Activated CD8-positive, alpha-beta memory T cell treated with anti-CD3 and anti-CD28 coated beads, Interleukin-2, amount 50 U/mL, for 1 hour (primary cell): Measurements from ENCODE around the gene RANBP10.

Source experiments
- DNase-seq: peaks from one replicate; pipeline ENCODE4 v3.0.0-alpha.2; 2020; ENCODE audit errors: extremely low read depth

The RANBP10 gene

DNA sequence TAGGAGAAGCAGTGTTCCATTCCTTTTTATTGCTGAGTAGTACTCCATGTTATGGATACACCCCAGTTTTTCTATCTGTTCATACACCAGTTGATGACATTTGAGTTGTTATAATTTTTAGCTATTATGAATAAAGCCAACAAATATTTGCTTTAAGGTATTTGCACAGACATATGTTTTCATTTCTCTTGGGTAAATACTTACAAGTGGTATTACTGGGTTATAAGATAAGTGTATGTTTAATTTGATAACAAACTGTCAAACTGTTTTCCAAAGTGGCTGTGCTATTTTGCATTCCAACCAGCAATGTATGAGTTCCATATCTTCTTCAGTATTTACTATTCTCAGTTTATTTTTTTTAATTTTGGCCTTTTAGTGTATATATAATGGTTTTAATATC lies 59.5 kb downstream of the RANBP10 start:
- DNase-seq = no peak

GRCh38 chr16:67741118-67741517 lies 65.2 kb downstream of the RANBP10 start:
- DNase-seq = no peak

DNA sequence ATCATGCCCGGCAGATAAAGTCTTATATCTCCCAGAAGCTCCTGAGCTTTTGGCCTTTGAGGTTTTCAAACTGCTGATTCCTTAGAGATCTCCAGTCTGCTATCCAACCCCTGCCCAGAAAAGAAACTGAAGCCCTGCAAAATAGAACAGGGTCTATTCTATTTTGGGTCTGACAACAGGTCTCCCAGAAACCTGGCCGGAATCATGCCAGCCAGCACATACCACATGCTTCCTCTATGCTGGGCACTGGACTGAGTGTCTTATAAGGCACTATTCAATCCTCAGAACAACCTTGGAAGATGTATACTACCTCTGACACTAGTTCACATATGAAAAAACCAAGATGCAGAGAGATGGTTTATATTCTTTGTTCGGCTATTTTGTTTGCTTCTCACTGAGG lies 66.0 kb downstream of the RANBP10 start:
- no peak for DNase-seq

- DNase-seq = no peak
These were observed 69.5 kb downstream of the RANBP10 start for GRCh38 chr16:67736858-67737257.

DNA sequence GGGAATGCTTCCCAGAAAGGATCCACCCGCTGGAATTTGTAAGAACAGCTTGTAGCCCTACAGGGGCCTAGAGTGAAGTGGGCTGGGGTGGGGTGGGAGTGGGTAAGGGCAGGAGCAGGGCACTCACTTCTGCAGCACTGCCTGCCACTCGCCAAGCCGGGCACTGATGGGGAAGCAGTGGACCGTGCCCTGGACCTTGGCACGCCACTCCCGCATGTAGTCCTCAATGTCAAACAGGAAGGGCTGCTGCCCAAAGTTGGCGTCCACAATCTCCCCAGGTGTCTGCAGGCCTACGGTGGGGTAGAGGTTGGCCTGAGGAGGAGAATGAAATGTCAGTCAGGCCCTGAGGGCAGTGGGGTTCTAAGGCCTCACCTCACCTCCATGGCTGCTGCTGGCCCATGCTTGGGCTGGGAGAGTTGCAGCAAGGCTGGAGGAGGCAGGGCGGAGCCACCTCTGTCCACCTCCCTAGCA lies 71.6 kb downstream of the RANBP10 start:
- no peak for DNase-seq

- DNase-seq = no peak
These were observed 72.5 kb downstream of the RANBP10 start for GRCh38 chr16:67733734-67734470.

DNA sequence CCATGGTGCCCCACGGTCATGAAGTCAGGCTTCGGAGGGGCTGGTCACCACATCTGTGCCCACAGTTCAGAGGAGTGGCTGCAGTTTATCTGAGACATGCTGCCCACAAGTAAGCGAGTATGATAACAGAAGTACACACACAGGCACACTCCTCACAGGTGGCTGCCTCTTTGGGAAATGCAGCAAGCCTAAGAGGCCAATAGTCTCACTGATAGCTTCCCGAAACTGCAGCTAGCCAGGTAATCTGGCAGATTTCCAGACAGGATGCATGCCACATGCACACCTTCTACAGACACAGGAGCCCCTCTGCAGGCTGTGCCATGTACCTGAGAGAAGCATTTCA lies 74.6 kb downstream of the RANBP10 start:
- no peak for DNase-seq

GRCh38 chr16:67731071-67731752 lies 75.1 kb downstream of the RANBP10 start:
- no peak for DNase-seq

GRCh38 chr16:67730326-67730725 lies 76.0 kb downstream of the RANBP10 start:
- no peak for DNase-seq

- no peak for DNase-seq
These were observed 76.6 kb downstream of the RANBP10 start for GRCh38 chr16:67729636-67730248.

DNA sequence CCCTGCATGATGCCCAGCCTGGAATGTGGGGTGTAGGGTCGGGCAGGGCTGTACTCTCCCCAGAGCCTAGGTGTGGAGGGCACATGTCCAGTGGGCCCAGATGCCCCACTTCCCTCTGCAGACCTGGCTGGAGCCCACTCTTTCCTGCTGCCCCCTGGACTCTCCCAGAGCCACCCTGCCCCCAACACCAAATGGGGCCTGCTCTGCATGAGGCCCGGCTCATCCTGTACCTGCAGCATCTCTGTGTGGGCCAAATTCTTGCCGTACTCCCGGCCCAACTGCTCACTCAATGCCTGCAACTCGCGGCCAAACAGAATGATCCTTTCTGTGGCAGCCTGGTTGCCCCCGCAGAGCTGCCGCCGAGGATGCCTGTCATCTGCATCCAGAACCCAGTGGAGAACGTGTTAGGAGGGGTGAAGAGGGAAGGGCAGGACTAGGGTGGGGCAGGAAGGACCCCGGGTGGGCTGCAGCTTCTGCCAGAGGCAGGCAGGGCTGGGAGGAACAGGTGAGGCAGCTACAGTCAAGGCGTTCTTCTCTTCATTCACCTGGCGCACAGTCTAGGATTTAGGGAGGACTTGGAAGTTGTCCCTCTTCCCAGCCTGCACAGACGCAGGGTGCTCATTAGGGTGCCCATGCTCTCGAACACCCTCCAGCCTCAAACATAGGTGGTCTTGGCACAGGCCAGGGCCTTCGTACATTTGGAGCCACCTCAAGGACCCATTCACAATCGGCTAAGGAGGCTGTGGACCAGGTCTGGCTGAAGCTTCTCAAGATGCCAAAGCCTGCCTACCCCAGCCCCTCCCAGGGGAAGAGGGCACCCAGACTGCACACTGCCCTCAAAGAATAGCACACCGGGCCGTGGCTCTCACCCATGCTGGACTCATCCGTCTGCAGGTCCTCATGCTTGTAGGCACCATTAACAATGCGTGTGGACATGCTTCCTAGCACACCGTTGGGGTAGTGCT lies 78.6 kb downstream of the RANBP10 start:
- DNase-seq = no peak

GRCh38 chr16:67726106-67727034 lies 80.0 kb downstream of the RANBP10 start:
- no peak for DNase-seq

DNA sequence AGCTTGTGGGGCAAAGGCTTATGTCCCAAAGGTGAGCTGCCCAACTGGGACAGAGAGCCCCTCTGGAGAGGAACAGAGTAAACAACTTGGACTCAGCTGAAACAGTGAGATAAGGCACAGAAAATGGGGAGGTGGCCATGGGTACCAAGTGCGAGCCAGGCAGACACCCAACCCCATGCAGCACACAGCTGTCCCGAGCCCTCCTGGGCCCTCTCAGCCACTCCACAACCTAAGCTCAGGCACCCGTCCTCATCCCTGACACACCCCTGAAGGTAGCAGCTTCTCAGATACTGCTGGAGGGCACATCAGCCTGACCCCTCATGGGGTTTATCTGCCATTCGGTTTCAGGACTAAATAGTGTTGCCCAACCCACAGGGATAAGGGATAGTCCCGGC lies 82.5 kb downstream of the RANBP10 start:
- DNase-seq = no peak

DNA sequence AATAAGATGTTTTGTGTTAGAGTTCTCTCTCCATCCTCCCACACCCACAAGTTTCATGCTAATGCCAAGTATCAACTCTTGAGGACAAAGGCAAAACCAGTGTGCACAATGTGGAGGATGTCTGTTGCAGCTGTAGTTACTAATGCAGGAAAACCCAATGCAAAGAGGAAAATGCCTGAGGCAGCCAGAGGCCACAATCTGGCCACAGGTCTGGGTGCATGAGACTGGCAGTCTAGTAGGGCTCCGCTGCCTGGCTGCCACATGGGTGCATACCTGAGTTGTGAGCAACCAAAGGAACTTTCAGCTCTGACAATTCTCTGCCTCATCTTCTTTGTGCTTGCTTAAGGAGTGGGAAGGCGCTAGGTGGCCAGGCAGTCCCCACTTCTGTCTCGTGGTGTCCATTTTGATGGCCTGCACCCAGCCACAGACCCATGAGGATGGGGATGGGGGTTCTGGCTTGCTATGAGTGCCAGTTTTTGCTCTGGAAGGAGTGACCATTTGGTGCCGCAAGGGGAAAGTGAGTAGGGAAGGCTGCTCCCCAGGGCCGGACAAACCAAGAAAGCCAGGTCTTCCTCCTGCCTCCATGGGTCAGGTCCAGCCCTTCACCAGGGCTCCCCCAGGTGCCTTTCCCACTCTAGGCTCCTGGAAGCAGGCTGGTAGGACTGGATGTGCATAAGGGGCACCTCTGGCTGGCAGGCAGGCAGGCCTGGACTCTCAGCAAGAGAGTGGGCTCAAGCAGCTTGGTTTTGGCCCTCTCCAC lies 83.0 kb downstream of the RANBP10 start:
- DNase-seq = no peak

DNA sequence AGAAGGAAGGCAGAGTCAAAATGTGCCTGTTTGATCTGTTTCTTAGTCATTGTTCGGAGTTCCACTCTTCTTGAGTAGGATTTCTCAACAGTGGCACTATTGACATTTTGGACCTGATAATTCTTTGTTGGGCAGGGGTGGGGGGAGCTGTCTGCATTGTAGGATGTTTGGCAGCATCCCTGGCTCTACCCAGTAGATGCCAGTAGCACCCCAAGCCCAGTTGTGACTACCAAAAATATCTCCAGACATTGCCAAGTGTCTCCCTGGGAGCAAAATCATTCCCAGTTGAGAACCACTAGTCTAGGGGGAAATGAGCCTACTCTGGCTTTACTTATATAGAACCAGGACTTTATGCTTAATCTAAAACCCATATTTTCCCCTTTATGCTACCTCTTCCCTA lies 86.1 kb downstream of the RANBP10 start:
- DNase-seq = no peak

GRCh38 chr16:67719778-67720144 lies 86.6 kb downstream of the RANBP10 start:
- DNase-seq = no peak

GRCh38 chr16:67719048-67719777 lies 87.1 kb downstream of the RANBP10 start, which contains the start of gene GFOD2:
GFOD2 (minus strand) TSS chr16:67719316; CDS start chr16:67685715, 33,601 bp downstream.
- peak; percentile 93 for DNase-seq

GRCh38 chr16:67718668-67719047 lies 87.7 kb downstream of the RANBP10 start:
- no peak for DNase-seq

DNA sequence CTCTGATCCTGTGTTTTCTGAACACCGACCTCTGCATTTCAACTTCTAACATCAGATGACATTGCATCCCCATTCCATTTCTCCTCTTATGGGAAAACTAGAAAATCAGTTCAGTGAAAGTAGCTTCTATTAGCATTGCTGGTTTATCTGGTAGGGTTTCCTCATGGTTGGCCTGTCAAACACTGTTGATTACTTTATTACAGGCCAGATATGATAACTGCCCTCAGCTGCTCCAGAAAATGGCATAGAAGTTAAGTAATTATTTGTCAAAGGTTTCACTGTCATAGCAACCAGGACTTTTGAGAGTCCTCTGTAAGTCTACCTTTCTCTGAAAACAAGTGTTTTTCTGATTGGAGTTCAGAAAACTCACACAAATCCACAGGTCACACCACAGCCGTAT lies 90.3 kb downstream of the RANBP10 start:
- DNase-seq = no peak
